NCI-H2107 (cell line): ENCODE measurements around the gene ZBTB42.
A peak's percentile ranks its signal among the peaks of the same experiment; 100 is the strongest.

ENCODE experiments used
- DNase-seq: peaks from one replicate; lab custom pipeline; 2025; lab: John Stamatoyannopoulos, UW

ZBTB42 gene

GRCh38 chr14:104843442-104844305 lies 42.8 kb downstream of the ZBTB42 start:
- peak; percentile 63 for DNase-seq

- DNase-seq = no peak
These were observed 43.6 kb downstream of the ZBTB42 start for GRCh38 chr14:104844306-104845032.

- DNase-seq = no peak
These were observed 44.2 kb downstream of the ZBTB42 start for GRCh38 chr14:104845033-104845666.

GRCh38 chr14:104845834-104846441 lies 45.0 kb downstream of the ZBTB42 start:
- DNase-seq = no peak

DNA sequence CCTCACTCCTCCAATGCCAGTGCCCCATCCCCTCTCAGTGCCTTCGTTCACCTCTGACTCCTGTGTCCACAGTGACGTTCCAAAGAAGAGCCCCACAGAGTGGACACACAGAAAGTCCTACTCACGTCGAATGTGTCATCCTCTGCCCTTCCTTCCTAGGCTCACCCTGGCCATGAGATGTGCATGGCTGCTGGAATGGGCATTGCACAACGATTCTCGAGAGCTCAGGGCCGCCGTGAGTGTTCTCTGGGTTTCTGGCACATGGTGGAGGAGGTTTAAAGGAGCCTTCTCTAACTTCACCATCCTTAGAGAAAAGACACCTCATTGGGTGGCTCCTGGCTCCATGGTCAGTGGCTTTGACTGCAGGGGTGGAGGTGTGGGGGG lies 51.4 kb downstream of the ZBTB42 start:
- no peak for DNase-seq
